Mucosa of descending colon (tissue), 3 donors: ENCODE measurements around the gene OCLN. TPM values are rescaled to one million over a fixed set of nuclear protein-coding genes. Genes with fewer than 3 reads are reported as not detected.
A peak's percentile ranks its signal among the peaks of the same experiment; 100 is the strongest.
"Not testable (repeated sequence)": the region's sequence is repeated elsewhere in the genome, so short reads cannot be mapped to it uniquely, and the experiment has no call there.

Source experiments
- ATAC-seq: fragments of 200-7000 bp; cut with Tn5 transposase; one replicate; pipeline ENCODE4 v1.9.1; 2020; ENCODE audit warnings: mild to moderate bottlenecking, moderate library complexity
- DNase-seq, 3 donors: peaks; one replicate each; pipeline ENCODE4 v3.0.0-alpha.2; 2020
- H3K36me3 ChIP-seq: fragments of 200-600 bp; one replicate; pipeline ENCODE4 v1.8.0; 2021; ENCODE audit warnings: low read depth, mild to moderate bottlenecking
- H3K4me1 ChIP-seq: fragments of 200-600 bp; one replicate; pipeline ENCODE4 v1.8.0; 2021; ENCODE audit warnings: low read depth, mild to moderate bottlenecking
- H3K4me3 ChIP-seq: fragments of 200-600 bp; one replicate; pipeline ENCODE4 v1.8.0; 2021; ENCODE audit warnings: mild to moderate bottlenecking
- H3K9me3 ChIP-seq: fragments of 200-600 bp; one replicate; pipeline ENCODE4 v1.8.0; 2021; ENCODE audit warnings: mild to moderate bottlenecking
- intact Hi-C, 2 donors: fragments of 100-400 bp; cut with DNase I in 1 of 2; cut with micrococcal nuclease in 1 of 2; formaldehyde crosslinking; loops; one replicate each; pipeline versions ENCODE4 v1.11.0 to v1.11.1; 2022; cut with DNase I, micrococcal nuclease
- total RNA-seq, 3 donors: library from RNA; stranded (reverse); fragmentation: NEBNext Ultra II Directional in 2 of 3; extraction: Animal tissue kit (Norgen Biotek cat#: 25700) in 2 of 3; gene quantifications; one replicate each; pipeline versions ENCODE4 v1.2.1 to v1.2.4, GENCODE V29; 2021 to 2023
- TF ChIP-seq, protein P1 (sequence below): fragments of 200-600 bp; IDR thresholded peaks from one replicate; pipeline ENCODE4 v1.8.0; 2022; ENCODE audit warnings: antibody characterized with exemption, mild to moderate bottlenecking
- donor health status: DM: no; HTN: no; CAD: no; lungs with moderate emphysema.
- donor health status: DM: no; HTN: no; CAD: no.
- donor health status: DM: no; HTN: yes; CAD: no.

The OCLN gene
- total RNA-seq, 3 donors from 2014 or later = 50.2 to 134 (median 130) TPM

DNA sequence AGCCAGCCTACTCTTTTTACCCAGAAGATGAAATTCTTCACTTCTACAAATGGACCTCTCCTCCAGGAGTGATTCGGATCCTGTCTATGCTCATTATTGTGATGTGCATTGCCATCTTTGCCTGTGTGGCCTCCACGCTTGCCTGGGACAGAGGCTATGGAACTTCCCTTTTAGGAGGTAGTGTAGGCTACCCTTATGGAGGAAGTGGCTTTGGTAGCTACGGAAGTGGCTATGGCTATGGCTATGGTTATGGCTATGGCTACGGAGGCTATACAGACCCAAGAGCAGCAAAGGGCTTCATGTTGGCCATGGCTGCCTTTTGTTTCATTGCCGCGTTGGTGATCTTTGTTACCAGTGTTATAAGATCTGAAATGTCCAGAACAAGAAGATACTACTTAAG lies 16.6 kb downstream of the OCLN start:
- ATAC-seq = no peak
- Histone ChIP-seq H3K4me3 (no peak overlapping the region), H3K36me3 (no peaks in the 10 kb centered on the region), H3K9me3 (no peaks in the 10 kb centered on the region), H3K4me1 (peaks cover 9% of the 10 kb centered on the region)
- intact Hi-C loops = no loop called here
- TF ChIP-seq, protein P1, sequence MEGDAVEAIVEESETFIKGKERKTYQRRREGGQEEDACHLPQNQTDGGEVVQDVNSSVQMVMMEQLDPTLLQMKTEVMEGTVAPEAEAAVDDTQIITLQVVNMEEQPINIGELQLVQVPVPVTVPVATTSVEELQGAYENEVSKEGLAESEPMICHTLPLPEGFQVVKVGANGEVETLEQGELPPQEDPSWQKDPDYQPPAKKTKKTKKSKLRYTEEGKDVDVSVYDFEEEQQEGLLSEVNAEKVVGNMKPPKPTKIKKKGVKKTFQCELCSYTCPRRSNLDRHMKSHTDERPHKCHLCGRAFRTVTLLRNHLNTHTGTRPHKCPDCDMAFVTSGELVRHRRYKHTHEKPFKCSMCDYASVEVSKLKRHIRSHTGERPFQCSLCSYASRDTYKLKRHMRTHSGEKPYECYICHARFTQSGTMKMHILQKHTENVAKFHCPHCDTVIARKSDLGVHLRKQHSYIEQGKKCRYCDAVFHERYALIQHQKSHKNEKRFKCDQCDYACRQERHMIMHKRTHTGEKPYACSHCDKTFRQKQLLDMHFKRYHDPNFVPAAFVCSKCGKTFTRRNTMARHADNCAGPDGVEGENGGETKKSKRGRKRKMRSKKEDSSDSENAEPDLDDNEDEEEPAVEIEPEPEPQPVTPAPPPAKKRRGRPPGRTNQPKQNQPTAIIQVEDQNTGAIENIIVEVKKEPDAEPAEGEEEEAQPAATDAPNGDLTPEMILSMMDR = no peak
- DNase-seq = no peak

DNA sequence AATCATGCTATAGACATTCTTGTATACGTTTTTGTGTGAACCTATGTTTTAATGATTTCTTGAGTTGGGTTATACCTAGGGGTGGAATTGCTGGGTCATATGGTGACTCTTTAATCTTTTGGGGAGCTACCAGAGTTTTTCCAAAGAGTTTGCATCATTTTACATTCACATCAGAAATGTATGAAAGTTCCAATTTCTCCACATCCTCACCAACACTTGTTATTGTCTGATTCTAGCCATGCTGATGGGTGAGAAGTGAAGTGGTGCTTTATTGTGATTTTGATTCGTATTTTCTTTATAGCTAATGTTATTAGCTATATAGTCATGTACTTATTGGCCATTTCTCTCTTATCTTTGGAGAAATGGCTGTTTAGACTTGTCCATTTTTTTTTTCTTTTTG lies 18.1 kb downstream of the OCLN start:
- peaks cover 9% of the 10 kb centered on the region for H3K4me1 ChIP-seq
- H3K4me3 ChIP-seq = no peak overlapping the region
- DNase-seq (no peak), ATAC-seq (no peak)
- H3K36me3 ChIP-seq = no peaks in the 10 kb centered on the region
- TF ChIP-seq, protein P1 = no peak
- intact Hi-C loops = no loop called here
- H3K9me3 ChIP-seq = no peaks in the 10 kb centered on the region

GRCh38 chr5:69512740-69513260 lies 20.2 kb downstream of the OCLN start:
- no peaks in the 10 kb centered on the region for H3K9me3 ChIP-seq
- DNase-seq (no peak), ATAC-seq (no peak)
- no peak overlapping the region for H3K4me3 ChIP-seq
- no peaks in the 10 kb centered on the region for H3K36me3 ChIP-seq
- intact Hi-C loops = no loop called here
- TF ChIP-seq, protein P1 = no peak
- H3K4me1 ChIP-seq = peaks cover 21% of the 10 kb centered on the region

DNA sequence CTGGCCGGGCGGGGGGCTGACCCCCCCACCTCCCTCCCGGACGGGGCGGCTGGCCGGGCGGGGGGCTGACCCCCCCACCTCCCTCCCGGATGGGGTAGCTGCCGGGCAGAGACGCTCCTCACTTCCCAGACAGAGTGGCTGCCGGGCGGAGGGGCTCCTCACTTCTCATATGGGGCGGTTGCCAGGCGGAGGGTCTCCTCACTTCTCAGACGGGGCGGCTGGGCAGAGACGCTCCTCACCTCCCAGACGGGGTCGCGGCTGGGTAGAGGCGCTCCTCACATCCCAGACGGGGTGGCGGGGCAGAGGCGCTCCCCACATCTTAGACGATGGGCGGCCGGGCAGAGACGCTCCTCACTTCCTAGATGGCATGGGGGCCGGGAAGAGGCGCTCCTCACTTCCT lies 23.0 kb downstream of the OCLN start:
- peaks cover 43% of the 10 kb centered on the region for H3K4me1 ChIP-seq
- ATAC-seq, H3K9me3 ChIP-seq, DNase-seq, H3K4me3 ChIP-seq, intact Hi-C loops, H3K36me3 ChIP-seq: not testable (repeated sequence)

GRCh38 chr5:69516769-69517168 lies 24.2 kb downstream of the OCLN start:
- no peak overlapping the region for H3K4me3 ChIP-seq
- H3K4me1 ChIP-seq = peaks cover 49% of the 10 kb centered on the region
- DNase-seq (peak in 1 of 3 donors; percentile 3), ATAC-seq (no peak)
- no peaks in the 10 kb centered on the region for H3K36me3 ChIP-seq
- intact Hi-C loops = no loop called here
- TF ChIP-seq, protein P1 = no peak
- no peaks in the 10 kb centered on the region for H3K9me3 ChIP-seq

DNA sequence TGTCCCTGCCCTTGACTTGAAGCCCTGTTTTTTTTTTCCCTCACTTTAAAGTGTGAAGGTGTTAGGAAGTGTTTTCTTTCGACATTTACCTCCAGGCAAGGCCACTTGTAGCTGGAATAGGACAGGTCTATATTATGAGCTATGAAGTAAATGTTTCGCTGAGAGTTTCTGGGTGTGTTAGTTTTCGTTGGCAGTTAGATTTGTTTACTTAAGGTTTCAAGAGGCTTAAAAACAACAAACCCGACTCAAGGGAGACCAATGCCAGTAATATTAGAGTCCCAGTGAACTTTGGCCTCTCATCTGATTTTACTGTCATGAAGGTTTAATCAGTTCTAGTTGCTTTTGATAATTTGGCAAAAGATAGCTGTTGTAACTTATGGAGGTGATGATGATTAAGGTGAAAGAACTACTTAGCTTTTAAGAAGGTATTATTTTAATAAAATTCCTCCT lies 25.2 kb downstream of the OCLN start:
- intact Hi-C loops = no loop called here
- peaks cover 52% of the 10 kb centered on the region for H3K4me1 ChIP-seq
- peak; percentile 79 for ATAC-seq

More for the DNA sequence above, 25.2 kb downstream of the OCLN start:
- Histone ChIP-seq H3K36me3 (no peaks in the 10 kb centered on the region), H3K4me3 (no peak overlapping the region), H3K9me3 (no peaks in the 10 kb centered on the region)
- TF ChIP-seq, protein P1 = no peak
- DNase-seq = peak in 1 of 3 donors; percentile 56
